Stomach (tissue), 4 donors: ENCODE measurements around the gene TKFC.

Experiments used
- CTCF ChIP-seq, 7 experiments: fragments of 450-650 bp in 4 of 7; fragments of 200-600 bp in 3 of 7; sonication (generic) in 3 of 7; IDR thresholded peaks; one replicate each; pipeline ENCODE4 v1.5.1; 2016 to 2019; ENCODE audit warnings: antibody characterized with exemption in 7 of 7, control low read depth in 2 of 7, mild to moderate bottlenecking in 1 of 7
- POLR2A ChIP-seq, 4 donors: fragments of 450-650 bp; IDR thresholded peaks; one replicate each; pipeline ENCODE4 v1.6.1; 2016; ENCODE audit warnings: antibody characterized with exemption in 4 of 4, control low read depth in 2 of 4, mild to moderate bottlenecking in 1 of 4, moderate library complexity in 1 of 4
- POLR2AphosphoS5 ChIP-seq, 3 donors: sonication (generic); formaldehyde crosslinking; IDR thresholded peaks; one replicate each; pipeline ENCODE4 v1.6.1; 2016; ENCODE audit warnings: antibody characterized with exemption in 3 of 3

- TF ChIP-seq CTCF (IDR thresholded peaks at IDR 0.05) (no peak), POLR2AphosphoS5 (IDR thresholded peaks at IDR 0.05) (no peak), POLR2A (IDR thresholded peaks at IDR 0.05) (no peak)
Observed at GRCh38 chr11:61315260-61315659, 17.8 kb upstream of the TKFC start.
